Umbilical cord (tissue), 2 donors: ENCODE measurements around the gene TLDC2. TPM values are rescaled to one million over a fixed set of nuclear protein-coding genes. Genes with fewer than 3 reads are reported as not detected.
A peak's percentile ranks its signal among the peaks of the same experiment; 100 is the strongest.
"Not testable (repeated sequence)": the region's sequence is repeated elsewhere in the genome, so short reads cannot be mapped to it uniquely, and the experiment has no call there.

ENCODE experiments used
- DNase-seq: peaks from one replicate; pipeline ENCODE4 v3.0.0-alpha.2; 2015; ENCODE audit warnings: low spot score
- total RNA-seq: library from RNA; depleted of rRNA; stranded (reverse); fragments of >200 nt; gene quantifications from one replicate; pipeline ENCODE4 v1.2.3, GENCODE V29; 2014; ENCODE audit warnings: low replicate concordance; ENCODE audit not compliant: insufficient read depth

Gene TLDC2
- total RNA-seq, 1 donor from 2014 or later, result 3.9 TPM

GRCh38 chr20:36905566-36905965 is 29.6 kb downstream of the TLDC2 start:
- not testable (repeated sequence) for DNase-seq

GRCh38 chr20:36906086-36906485 is 30.1 kb downstream of the TLDC2 start:
- not testable (repeated sequence) for DNase-seq

- DNase-seq, result no peak
Measured at GRCh38 chr20:36908603-36909002, 32.7 kb downstream of the TLDC2 start.

GRCh38 chr20:36916199-36916598 is 40.3 kb downstream of the TLDC2 start:
- DNase-seq, result no peak

GRCh38 chr20:36917240-36917639 is 41.3 kb downstream of the TLDC2 start:
- no peak for DNase-seq

- DNase-seq, result no peak
Measured at GRCh38 chr20:36917943-36918342, 42.0 kb downstream of the TLDC2 start.

GRCh38 chr20:36919715-36920333 is 43.9 kb downstream of the TLDC2 start:
- DNase-seq, result peak; percentile 68

GRCh38 chr20:36920334-36920730 is 44.4 kb downstream of the TLDC2 start:
- DNase-seq, result no peak

- DNase-seq, result no peak
Measured at GRCh38 chr20:36924167-36925045, 48.5 kb downstream of the TLDC2 start.

- no peak for DNase-seq
Measured at GRCh38 chr20:36925234-36925633, 49.3 kb downstream of the TLDC2 start.

- no peak for DNase-seq
Measured at GRCh38 chr20:36926653-36927200, 50.8 kb downstream of the TLDC2 start.

- no peak for DNase-seq
Measured at GRCh38 chr20:36927704-36928103, 51.8 kb downstream of the TLDC2 start.

- DNase-seq, result no peak
Measured at GRCh38 chr20:36929290-36929689, 53.4 kb downstream of the TLDC2 start.

- no peak for DNase-seq
Measured at GRCh38 chr20:36929691-36930090, 53.8 kb downstream of the TLDC2 start.

- not testable (repeated sequence) for DNase-seq
Measured at GRCh38 chr20:36932067-36932466, 56.1 kb downstream of the TLDC2 start.

GRCh38 chr20:36932476-36933426 is 56.8 kb downstream of the TLDC2 start:
- DNase-seq, result no peak

GRCh38 chr20:36933571-36933970 is 57.6 kb downstream of the TLDC2 start:
- not testable (repeated sequence) for DNase-seq

GRCh38 chr20:36936341-36936740 is 60.4 kb downstream of the TLDC2 start:
- no peak for DNase-seq

GRCh38 chr20:36936761-36937401 is 60.9 kb downstream of the TLDC2 start:
- DNase-seq, result not testable (repeated sequence)

- no peak for DNase-seq
Measured at GRCh38 chr20:36937402-36937770, 61.4 kb downstream of the TLDC2 start.

GRCh38 chr20:36941401-36941835 is 65.5 kb downstream of the TLDC2 start:
- no peak for DNase-seq
